ENCODE measurements around the gene MAP1LC3C.

The MAP1LC3C gene

GRCh38 chr1:241999026-241999425, at the start of gene MAP1LC3C:
MAP1LC3C (minus strand) TSS chr1:241999098; CDS start chr1:241999008, 90 bp downstream.
- no peak within 1 kb of the TSS for H3K27ac Mint-ChIP-seq

GRCh38 chr1:242043165-242043564, 44.3 kb upstream of the MAP1LC3C start:
- Mint-ChIP-seq H3K9me3 (peaks cover 4% of the 10 kb centered on the region), H3K27me3 (ENCODE audit: low read depth) (no peaks in the 10 kb centered on the region), H3K4me3 (no peak overlapping the region), H3K4me1 (ENCODE audit: low read depth) (no peaks in the 10 kb centered on the region), H3K27ac (no peak overlapping the region), H3K36me3 (ENCODE audit: low read depth) (no peaks in the 10 kb centered on the region)

More at GRCh38 chr1:241999026-241999425, at the start of gene MAP1LC3C:
- Mint-ChIP-seq H3K4me3 (peak within 1 kb of the TSS; percentile 67), H3K36me3 (ENCODE audit: low read depth) (no peaks in the 10 kb centered on the region), H3K27me3 (ENCODE audit: low read depth) (no peaks in the 10 kb centered on the region), H3K4me1 (ENCODE audit: low read depth) (peaks cover 6% of the 10 kb centered on the region), H3K9me3 (no peaks in the 10 kb centered on the region)

DNA sequence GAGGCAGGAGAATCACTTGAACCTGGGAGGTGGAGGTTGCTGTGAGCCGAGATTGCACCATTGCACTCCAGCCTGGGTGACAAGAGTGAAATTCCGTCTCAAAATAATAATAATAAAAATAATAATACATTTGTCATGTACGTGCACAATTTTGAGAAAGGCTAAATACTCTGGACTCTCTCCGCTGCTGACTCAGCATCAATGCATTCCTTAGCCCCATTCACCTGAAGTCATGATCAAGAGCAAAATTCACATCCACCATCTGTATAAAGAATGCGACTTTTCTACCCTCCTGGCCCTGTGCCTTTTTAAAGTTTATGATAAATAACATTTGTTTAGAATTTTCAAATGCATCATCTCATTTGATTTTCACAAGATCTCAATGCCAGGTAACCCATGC, 35.5 kb upstream of the MAP1LC3C start:
- H3K36me3 Mint-ChIP-seq (ENCODE audit: low read depth), result no peaks in the 10 kb centered on the region
- H3K9me3 Mint-ChIP-seq, result no peaks in the 10 kb centered on the region
- no peaks in the 10 kb centered on the region for H3K4me1 Mint-ChIP-seq (ENCODE audit: low read depth)
- no peak overlapping the region for H3K27ac Mint-ChIP-seq
- no peak overlapping the region for H3K4me3 Mint-ChIP-seq
- no peaks in the 10 kb centered on the region for H3K27me3 Mint-ChIP-seq (ENCODE audit: low read depth)

GRCh38 chr1:242033447-242033846, 34.5 kb upstream of the MAP1LC3C start:
- Mint-ChIP-seq H3K4me3 (no peak overlapping the region), H3K4me1 (ENCODE audit: low read depth) (no peaks in the 10 kb centered on the region), H3K9me3 (no peaks in the 10 kb centered on the region), H3K27ac (no peak overlapping the region), H3K36me3 (ENCODE audit: low read depth) (no peaks in the 10 kb centered on the region), H3K27me3 (ENCODE audit: low read depth) (no peaks in the 10 kb centered on the region)

DNA sequence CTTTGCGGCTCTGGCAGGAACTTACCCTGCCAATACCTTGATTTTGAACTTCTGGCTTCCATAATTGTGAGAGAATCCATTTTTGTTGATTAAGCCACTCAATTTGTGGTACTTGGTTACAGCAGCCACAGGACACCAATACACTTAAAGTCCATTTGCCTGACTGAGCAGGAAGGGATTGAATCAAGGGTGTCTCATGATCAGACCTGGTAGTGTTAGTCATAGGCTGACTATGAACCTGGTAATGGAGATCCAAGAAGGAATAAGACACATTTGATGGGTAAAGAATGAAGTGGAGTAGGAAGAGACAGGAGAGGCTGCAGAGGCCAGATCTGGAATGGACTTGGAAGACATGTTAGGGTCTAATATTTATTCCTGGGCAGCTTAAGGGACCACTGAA, 31.2 kb upstream of the MAP1LC3C start:
- Mint-ChIP-seq H3K27me3 (ENCODE audit: low read depth) (no peaks in the 10 kb centered on the region), H3K4me1 (ENCODE audit: low read depth) (no peaks in the 10 kb centered on the region), H3K27ac (no peak overlapping the region), H3K4me3 (no peak overlapping the region), H3K36me3 (ENCODE audit: low read depth) (no peaks in the 10 kb centered on the region), H3K9me3 (no peaks in the 10 kb centered on the region)

- H3K36me3 Mint-ChIP-seq (ENCODE audit: low read depth), result no peaks in the 10 kb centered on the region
- H3K4me1 Mint-ChIP-seq (ENCODE audit: low read depth), result no peaks in the 10 kb centered on the region
- H3K9me3 Mint-ChIP-seq, result no peaks in the 10 kb centered on the region
- no peak overlapping the region for H3K4me3 Mint-ChIP-seq
- no peak overlapping the region for H3K27ac Mint-ChIP-seq
- no peaks in the 10 kb centered on the region for H3K27me3 Mint-ChIP-seq (ENCODE audit: low read depth)
Measured at GRCh38 chr1:242025681-242026080, 26.8 kb upstream of the MAP1LC3C start.

- Mint-ChIP-seq H3K27ac (no peak overlapping the region), H3K4me1 (ENCODE audit: low read depth) (no peaks in the 10 kb centered on the region), H3K27me3 (ENCODE audit: low read depth) (no peaks in the 10 kb centered on the region), H3K36me3 (ENCODE audit: low read depth) (no peaks in the 10 kb centered on the region), H3K4me3 (no peak overlapping the region), H3K9me3 (no peaks in the 10 kb centered on the region)
Measured at GRCh38 chr1:242023805-242024204, 24.9 kb upstream of the MAP1LC3C start.

- Mint-ChIP-seq H3K9me3 (no peaks in the 10 kb centered on the region), H3K27me3 (ENCODE audit: low read depth) (no peaks in the 10 kb centered on the region), H3K36me3 (ENCODE audit: low read depth) (no peaks in the 10 kb centered on the region), H3K4me3 (no peak overlapping the region), H3K4me1 (ENCODE audit: low read depth) (no peaks in the 10 kb centered on the region), H3K27ac (no peak overlapping the region)
Measured at GRCh38 chr1:242019018-242019417, 20.1 kb upstream of the MAP1LC3C start.

DNA sequence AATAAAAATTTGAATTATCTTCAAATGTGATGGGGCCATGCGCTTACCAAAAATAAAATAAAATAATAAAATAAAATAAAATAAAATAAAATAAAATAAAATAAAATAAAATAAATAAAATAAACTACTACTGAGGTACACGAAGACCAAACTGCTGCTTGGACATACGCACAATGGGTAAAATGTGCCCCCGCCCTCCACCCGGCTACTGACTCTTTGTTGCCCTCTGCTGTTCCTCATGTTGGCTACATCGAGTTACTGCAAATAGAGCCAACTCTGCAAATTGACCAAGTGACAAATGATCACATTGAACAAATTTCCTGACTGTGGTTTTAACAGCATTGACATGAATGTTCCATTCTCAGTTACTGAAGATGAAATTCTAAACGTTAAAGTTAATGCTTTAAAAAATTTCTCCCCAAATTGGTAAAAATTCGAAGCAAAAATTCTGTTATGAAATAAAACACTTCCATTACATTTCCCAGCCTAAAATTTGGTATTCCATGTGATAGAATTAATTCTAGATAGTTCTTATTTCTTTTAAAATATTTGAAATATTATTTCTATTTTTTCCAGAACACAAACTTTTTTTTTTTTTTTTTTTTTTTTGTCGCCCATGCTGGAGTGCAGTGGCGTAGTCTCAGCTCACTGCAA, 18.8 kb upstream of the MAP1LC3C start:
- Mint-ChIP-seq H3K9me3 (no peaks in the 10 kb centered on the region), H3K27me3 (ENCODE audit: low read depth) (no peaks in the 10 kb centered on the region), H3K4me3 (no peak overlapping the region), H3K36me3 (ENCODE audit: low read depth) (no peaks in the 10 kb centered on the region), H3K4me1 (ENCODE audit: low read depth) (no peaks in the 10 kb centered on the region), H3K27ac (no peak overlapping the region)

- Mint-ChIP-seq H3K4me1 (ENCODE audit: low read depth) (no peaks in the 10 kb centered on the region), H3K4me3 (no peak overlapping the region), H3K36me3 (ENCODE audit: low read depth) (no peaks in the 10 kb centered on the region), H3K27ac (no peak overlapping the region), H3K27me3 (ENCODE audit: low read depth) (no peaks in the 10 kb centered on the region), H3K9me3 (no peaks in the 10 kb centered on the region)
Measured at GRCh38 chr1:242016479-242016878, 17.6 kb upstream of the MAP1LC3C start.

DNA sequence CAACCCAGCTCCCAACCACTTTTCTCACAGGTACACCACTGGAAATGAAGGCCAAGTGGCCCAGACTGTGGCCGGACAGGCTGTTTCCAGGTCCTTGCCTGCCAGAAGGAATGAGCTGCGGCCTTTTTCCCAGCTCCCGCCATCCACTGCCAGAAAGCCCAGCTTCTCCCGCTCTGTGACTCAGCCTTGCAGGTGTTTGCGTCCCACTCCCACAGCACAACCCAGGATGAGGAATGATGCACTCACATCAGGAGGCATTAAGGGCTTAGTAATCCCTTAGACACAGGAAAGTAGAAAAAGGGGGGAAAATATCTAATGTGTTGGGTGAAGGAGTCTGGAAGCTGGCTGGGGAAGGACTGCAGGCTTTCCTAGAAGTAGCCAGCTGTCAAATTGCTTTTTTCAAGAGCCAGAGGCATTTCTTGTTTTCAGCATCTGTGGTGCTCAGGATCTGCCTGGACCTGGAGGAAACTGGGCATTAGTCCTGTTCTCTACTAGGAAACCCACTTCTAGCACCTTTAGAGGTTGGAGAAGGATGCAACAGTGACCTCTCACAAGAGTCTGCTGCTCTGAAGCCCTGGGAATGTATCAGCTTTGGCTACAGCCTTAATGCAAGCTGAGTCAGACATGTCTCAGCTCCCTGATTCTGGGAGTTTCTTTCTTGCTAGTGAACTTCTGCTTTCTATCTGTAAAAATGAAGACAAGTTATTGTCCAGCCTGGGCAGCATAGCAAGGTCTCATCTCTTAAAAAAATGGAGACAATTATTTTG, 13.2 kb upstream of the MAP1LC3C start:
- Mint-ChIP-seq H3K36me3 (ENCODE audit: low read depth) (no peaks in the 10 kb centered on the region), H3K4me1 (ENCODE audit: low read depth) (no peaks in the 10 kb centered on the region), H3K27ac (no peak overlapping the region), H3K4me3 (no peak overlapping the region), H3K9me3 (no peaks in the 10 kb centered on the region), H3K27me3 (ENCODE audit: low read depth) (no peaks in the 10 kb centered on the region)

GRCh38 chr1:242008826-242009495, 10.1 kb upstream of the MAP1LC3C start:
- Mint-ChIP-seq H3K27me3 (ENCODE audit: low read depth) (no peaks in the 10 kb centered on the region), H3K36me3 (ENCODE audit: low read depth) (no peaks in the 10 kb centered on the region), H3K27ac (no peak overlapping the region), H3K4me3 (no peak overlapping the region), H3K9me3 (no peaks in the 10 kb centered on the region), H3K4me1 (ENCODE audit: low read depth) (no peaks in the 10 kb centered on the region)

DNA sequence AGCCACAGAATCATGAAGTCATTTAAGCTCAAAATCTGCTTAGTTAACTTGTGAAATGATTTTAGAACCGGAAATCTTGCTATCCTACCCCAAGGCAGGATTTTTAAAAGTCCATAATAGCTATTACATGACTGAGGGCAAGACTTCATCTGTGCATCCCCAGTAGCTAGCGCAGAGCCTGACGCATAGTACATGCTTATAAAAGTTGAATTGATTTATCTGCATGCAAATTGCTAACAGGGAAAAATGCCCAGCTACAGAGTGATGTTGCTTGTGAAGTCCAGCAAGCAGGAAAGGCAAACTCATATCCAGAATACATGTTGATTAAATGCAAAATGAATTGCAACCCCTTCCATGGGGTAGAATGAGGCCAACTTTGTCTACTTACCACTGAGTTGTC, 8.1 kb upstream of the MAP1LC3C start:
- Mint-ChIP-seq H3K4me3 (no peak overlapping the region), H3K9me3 (no peaks in the 10 kb centered on the region), H3K27ac (no peak overlapping the region), H3K27me3 (ENCODE audit: low read depth) (no peaks in the 10 kb centered on the region), H3K4me1 (ENCODE audit: low read depth) (no peaks in the 10 kb centered on the region), H3K36me3 (ENCODE audit: low read depth) (no peaks in the 10 kb centered on the region)

DNA sequence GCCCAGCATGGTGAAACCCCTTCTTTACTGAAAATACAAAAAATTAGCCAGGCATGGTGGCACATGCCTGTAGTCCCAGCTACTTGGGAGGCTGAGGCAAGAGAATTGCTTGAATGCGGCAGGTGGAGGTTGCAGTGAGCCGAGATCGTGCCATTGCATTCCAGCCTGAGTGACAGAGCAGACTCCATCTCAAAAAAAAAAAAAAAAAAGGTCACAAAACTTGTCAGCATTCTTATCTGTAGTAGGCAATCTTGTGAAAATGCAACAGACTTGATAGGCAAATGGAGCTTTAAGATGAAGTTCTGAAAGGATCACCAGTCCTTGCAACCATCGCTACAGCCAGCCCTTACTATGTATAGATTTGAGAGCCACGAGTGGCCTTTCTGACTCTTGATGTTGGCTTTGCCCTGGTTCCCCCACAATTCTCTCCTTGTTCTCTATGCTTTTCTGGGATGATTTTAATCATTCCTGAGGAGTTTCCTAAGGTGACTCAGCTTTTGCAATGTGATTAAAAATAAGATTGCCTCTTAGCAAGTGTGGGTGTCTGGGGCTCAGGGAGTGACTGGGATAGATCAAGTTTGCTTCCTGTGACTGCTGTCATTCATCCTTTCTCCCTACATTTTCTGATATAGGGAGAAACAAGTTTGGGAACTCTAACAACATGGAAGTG, 7.1 kb upstream of the MAP1LC3C start:
- no peaks in the 10 kb centered on the region for H3K27me3 Mint-ChIP-seq (ENCODE audit: low read depth)
- no peaks in the 10 kb centered on the region for H3K9me3 Mint-ChIP-seq
- H3K4me1 Mint-ChIP-seq (ENCODE audit: low read depth), result no peaks in the 10 kb centered on the region
- no peak overlapping the region for H3K27ac Mint-ChIP-seq
- H3K4me3 Mint-ChIP-seq, result no peak overlapping the region
- H3K36me3 Mint-ChIP-seq (ENCODE audit: low read depth), result no peaks in the 10 kb centered on the region

Data from T-helper 1 cell treated with Interleukin-12 subunit alpha and Interleukin-12 subunit beta and Interleukin-4 antibody, amounts not matched to agents 30 μg/mL and 1 μg/mL, for 36 hours (primary cell).